GM19372 (cell line): ENCODE results near the gene ICAM3.
A peak's percentile ranks its signal among the peaks of the same experiment; 100 is the strongest.
"Not testable (repeated sequence)": the region's sequence is repeated elsewhere in the genome, so short reads cannot be mapped to it uniquely, and the experiment has no call there.

Experiments used
- ATAC-seq: cut with Tn5 transposase; IDR thresholded peaks from one replicate; pipeline ENCODE4 v1.9.1; 2021; ENCODE audit warnings: mild to moderate bottlenecking, low read depth, moderate library complexity; ENCODE audit not compliant: unreplicated experiment

ICAM3 gene

GRCh38 chr19:10352764-10353671 is 13.6 kb upstream of the ICAM3 start:
- ATAC-seq = no peak

GRCh38 chr19:10346509-10346908 is 7.1 kb upstream of the ICAM3 start:
- no peak for ATAC-seq

- no peak for ATAC-seq
These were observed 5.4 kb upstream of the ICAM3 start for GRCh38 chr19:10344780-10345179.

- no peak for ATAC-seq
These were observed 4.1 kb upstream of the ICAM3 start for GRCh38 chr19:10343495-10343894.

GRCh38 chr19:10339977-10340376 is 553 bp upstream of the ICAM3 start:
- ATAC-seq = no peak

GRCh38 chr19:10338940-10339339 is 484 bp downstream of the ICAM3 start:
- no peak for ATAC-seq

GRCh38 chr19:10336725-10337124 is 2.7 kb downstream of the ICAM3 start:
- ATAC-seq = not testable (repeated sequence)

- ATAC-seq = no peak
These were observed 4.0 kb downstream of the ICAM3 start for GRCh38 chr19:10335352-10335985.

- no peak for ATAC-seq
These were observed 4.7 kb downstream of the ICAM3 start for GRCh38 chr19:10334588-10335351.

- ATAC-seq = no peak
These were observed 5.5 kb downstream of the ICAM3 start for GRCh38 chr19:10333758-10334587.

GRCh38 chr19:10332965-10333757 is 6.3 kb downstream of the ICAM3 start, which contains the start of gene RAVER1:
RAVER1 (minus strand) TSS chr19:10333529; CDS start chr19:10333507, 22 bp downstream.
- peak; percentile 82 for ATAC-seq

- ATAC-seq = no peak
These were observed 7.1 kb downstream of the ICAM3 start for GRCh38 chr19:10332158-10332964.

GRCh38 chr19:10329555-10329954 is 9.9 kb downstream of the ICAM3 start:
- no peak for ATAC-seq

- no peak for ATAC-seq
These were observed 10.6 kb downstream of the ICAM3 start for GRCh38 chr19:10328558-10329429.

- ATAC-seq = no peak
These were observed 11.6 kb downstream of the ICAM3 start for GRCh38 chr19:10327793-10328192.

GRCh38 chr19:10325732-10326131 is 13.7 kb downstream of the ICAM3 start:
- ATAC-seq = no peak
